Measurements from ENCODE around the gene EXOC6B. TPM values are rescaled to one million over a fixed set of nuclear protein-coding genes. Genes with fewer than 3 reads are reported as not detected.

Gene EXOC6B
- total and polyA plus RNA-seq, 2 donors from 2014 or later, result 5.9 to 31.3 TPM

- peak; percentile 78 for TF ChIP-seq CTCF (IDR thresholded peaks at IDR 0.05; ENCODE audit: borderline replicate concordance, extremely low read depth, insufficient read depth)
- peak in 4 of 5 donors; percentile 60 to 83 (median 72) for DNase-seq
- intact Hi-C loops (cut with DNase I), result loop anchor here (5.0 kb wide), 1 partner anchor 88 kb away; no protein-coding TSS in a partner anchor
- peaks cover 0 to 3% (median 0%) of the 10 kb centered on the region in 3 donors for H3K4me1 ChIP-seq (ENCODE audit: control insufficient read depth in 2 of 3, insufficient read depth in 2 of 3, low read depth in 1 of 3, low read length in 3 of 3)
- H3K36me3 ChIP-seq (ENCODE audit: control insufficient read depth in 2 of 3, insufficient read depth in 3 of 3, low read length in 3 of 3), result no peaks in the 10 kb centered on the region
- H3K27me3 ChIP-seq (ENCODE audit: control insufficient read depth, insufficient read depth, low read length), result peaks cover 11% of the 10 kb centered on the region
- H3K27ac ChIP-seq (ENCODE audit: low read depth in 2 of 2, low read length in 2 of 2), result no peak overlapping the region
- H3K4me3 ChIP-seq (ENCODE audit: low read length in 3 of 3), result no peak overlapping the region
- H3K9ac ChIP-seq (ENCODE audit: low read length in 3 of 3), result no peak overlapping the region
- H3K9me3 ChIP-seq (ENCODE audit: control insufficient read depth in 2 of 3, insufficient read depth in 1 of 3, low read length in 3 of 3), result no peaks in the 10 kb centered on the region
- peak; percentile 84 for FAIRE-seq
These were observed 34.0 kb upstream of the EXOC6B start for GRCh38 chr2:72859831-72860262.

GRCh38 chr2:72851333-72851732 is 25.5 kb upstream of the EXOC6B start:
- H3K9ac ChIP-seq (ENCODE audit: low read length in 3 of 3), result no peak overlapping the region
- no peak overlapping the region for H3K4me3 ChIP-seq (ENCODE audit: low read length in 3 of 3)
- FAIRE-seq (no peak), DNase-seq (no peak)
- intact Hi-C loops (cut with DNase I), result no loop called here
- H3K36me3 ChIP-seq (ENCODE audit: control insufficient read depth in 2 of 3, insufficient read depth in 3 of 3, low read length in 3 of 3), result no peaks in the 10 kb centered on the region
- H3K9me3 ChIP-seq (ENCODE audit: control insufficient read depth in 2 of 3, insufficient read depth in 1 of 3, low read length in 3 of 3), result no peaks in the 10 kb centered on the region
- TF ChIP-seq CTCF (IDR thresholded peaks at IDR 0.05; ENCODE audit: borderline replicate concordance, extremely low read depth, insufficient read depth), result no peak
- no peaks in the 10 kb centered on the region for H3K4me1 ChIP-seq (ENCODE audit: control insufficient read depth in 2 of 3, insufficient read depth in 2 of 3, low read depth in 1 of 3, low read length in 3 of 3)
- no peaks in the 10 kb centered on the region for H3K27me3 ChIP-seq (ENCODE audit: control insufficient read depth, insufficient read depth, low read length)
- no peak overlapping the region for H3K27ac ChIP-seq (ENCODE audit: low read depth in 2 of 2, low read length in 2 of 2)

- Histone ChIP-seq H3K9ac (ENCODE audit: low read length in 3 of 3) (no peak overlapping the region), H3K27me3 (ENCODE audit: control insufficient read depth, insufficient read depth, low read length) (no peaks in the 10 kb centered on the region), H3K4me1 (ENCODE audit: control insufficient read depth in 2 of 3, insufficient read depth in 2 of 3, low read depth in 1 of 3, low read length in 3 of 3) (no peaks in the 10 kb centered on the region), H3K9me3 (ENCODE audit: control insufficient read depth in 2 of 3, insufficient read depth in 1 of 3, low read length in 3 of 3) (no peaks in the 10 kb centered on the region), H3K4me3 (ENCODE audit: low read length in 3 of 3) (no peak overlapping the region), H3K36me3 (ENCODE audit: control insufficient read depth in 2 of 3, insufficient read depth in 3 of 3, low read length in 3 of 3) (no peaks in the 10 kb centered on the region), H3K27ac (ENCODE audit: low read depth in 2 of 2, low read length in 2 of 2) (no peak overlapping the region)
- intact Hi-C loops (cut with DNase I), result no loop called here
- no peak for TF ChIP-seq CTCF (IDR thresholded peaks at IDR 0.05; ENCODE audit: borderline replicate concordance, extremely low read depth, insufficient read depth)
- FAIRE-seq (no peak), DNase-seq (no peak)
These were observed 23.3 kb upstream of the EXOC6B start for GRCh38 chr2:72849138-72849462.
